Activated CD4-positive, alpha-beta T cell treated with anti-CD3 and anti-CD28 coated beads, Interleukin-2, amount 50 U/mL, for 16 hours (primary cell): ENCODE data around the gene CPA1.

Source experiments
- DNase-seq: peaks from one replicate; pipeline ENCODE4 v3.0.0-alpha.2; 2020

CPA1 gene

DNA sequence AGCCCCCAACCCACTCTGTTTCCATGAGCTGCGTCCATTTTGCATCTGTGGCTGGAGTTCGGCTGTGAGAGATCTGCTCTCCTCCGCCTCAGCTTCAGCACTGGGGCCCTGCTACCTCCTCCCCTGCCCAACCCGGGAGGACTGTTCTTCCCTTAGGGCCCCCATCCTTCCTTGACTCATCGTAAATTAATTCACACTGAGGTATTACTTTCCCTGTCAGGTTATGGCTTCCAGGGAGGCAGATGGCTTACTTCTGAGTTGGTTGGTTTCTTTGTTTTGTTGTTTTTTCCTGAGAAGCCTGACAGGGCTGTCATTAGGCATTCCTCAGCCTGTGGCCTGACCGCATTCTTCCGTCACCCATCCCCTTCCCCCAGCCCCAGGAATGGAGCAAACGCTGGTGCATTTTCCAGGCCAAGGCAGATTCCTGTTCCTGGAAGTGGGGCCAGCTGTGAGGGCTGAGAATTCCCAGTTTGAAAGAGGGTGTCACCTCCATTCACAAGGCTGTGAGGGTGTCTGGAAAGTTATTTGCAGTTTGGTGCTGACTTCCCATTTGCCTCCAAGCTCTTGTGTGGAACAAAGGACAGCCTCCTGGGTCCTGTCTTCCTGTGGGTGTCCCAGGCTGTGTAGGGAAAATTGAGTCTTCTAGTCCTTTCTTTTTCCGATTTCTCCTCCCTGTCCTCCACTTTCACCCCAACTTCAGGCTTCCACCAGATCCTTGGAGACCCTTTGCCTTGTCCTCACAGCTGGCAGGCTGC lies 24.0 kb upstream of the CPA1 start:
- no peak for DNase-seq

DNA sequence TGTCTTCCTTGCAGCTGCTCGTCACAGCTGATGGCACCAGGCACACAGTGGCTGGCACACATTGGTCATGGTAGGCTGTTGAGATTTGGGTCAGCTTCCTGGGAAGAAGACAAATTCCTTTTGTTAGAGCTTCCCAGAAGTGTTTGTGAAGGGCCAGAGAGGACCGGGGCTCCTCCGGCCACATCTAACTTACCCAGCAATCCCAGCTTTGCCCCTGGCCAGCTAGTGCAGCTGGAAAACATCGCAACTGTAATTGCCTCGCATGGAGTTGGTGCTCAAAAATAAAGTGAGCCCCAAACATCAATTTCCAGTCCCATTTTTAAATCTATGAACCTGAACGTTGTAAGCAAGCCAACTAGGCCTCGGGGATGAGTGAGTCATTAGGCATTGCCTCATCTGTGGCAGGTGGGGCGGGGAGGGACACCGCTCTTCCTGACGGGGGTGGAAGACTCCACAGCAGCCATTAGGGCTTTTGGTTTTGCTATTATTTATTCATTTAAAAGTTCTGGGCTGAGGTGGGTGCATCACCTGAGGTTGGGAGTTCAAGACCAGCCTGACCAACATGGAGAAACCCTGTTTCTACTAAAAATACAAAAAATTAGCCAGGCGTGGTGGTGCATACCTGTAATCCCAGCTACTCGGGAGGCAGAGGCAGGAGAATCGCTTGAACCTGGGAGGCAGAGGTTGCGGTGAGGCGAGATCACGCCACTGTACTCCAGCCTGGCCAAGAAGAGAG lies 23.2 kb upstream of the CPA1 start:
- no peak for DNase-seq

DNA sequence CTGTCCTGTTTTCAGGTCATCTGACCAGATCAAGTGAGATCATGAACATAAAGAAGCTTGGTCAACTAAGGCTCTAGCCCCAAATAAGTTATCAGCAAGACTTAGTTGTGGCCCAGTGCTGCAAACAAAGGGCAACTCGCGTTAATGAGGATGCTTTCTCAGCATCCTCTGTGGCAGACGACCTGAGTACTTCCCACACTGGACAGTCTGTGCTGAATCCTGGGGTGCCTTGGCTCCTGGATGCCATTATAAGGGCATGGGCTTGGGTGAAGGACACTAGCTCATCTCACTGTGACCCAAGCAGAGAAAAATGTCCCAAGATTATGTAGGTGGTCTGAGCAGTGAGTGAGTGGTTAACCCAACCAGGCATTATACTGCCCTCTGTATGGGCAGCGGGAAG lies 21.8 kb upstream of the CPA1 start:
- no peak for DNase-seq

DNA sequence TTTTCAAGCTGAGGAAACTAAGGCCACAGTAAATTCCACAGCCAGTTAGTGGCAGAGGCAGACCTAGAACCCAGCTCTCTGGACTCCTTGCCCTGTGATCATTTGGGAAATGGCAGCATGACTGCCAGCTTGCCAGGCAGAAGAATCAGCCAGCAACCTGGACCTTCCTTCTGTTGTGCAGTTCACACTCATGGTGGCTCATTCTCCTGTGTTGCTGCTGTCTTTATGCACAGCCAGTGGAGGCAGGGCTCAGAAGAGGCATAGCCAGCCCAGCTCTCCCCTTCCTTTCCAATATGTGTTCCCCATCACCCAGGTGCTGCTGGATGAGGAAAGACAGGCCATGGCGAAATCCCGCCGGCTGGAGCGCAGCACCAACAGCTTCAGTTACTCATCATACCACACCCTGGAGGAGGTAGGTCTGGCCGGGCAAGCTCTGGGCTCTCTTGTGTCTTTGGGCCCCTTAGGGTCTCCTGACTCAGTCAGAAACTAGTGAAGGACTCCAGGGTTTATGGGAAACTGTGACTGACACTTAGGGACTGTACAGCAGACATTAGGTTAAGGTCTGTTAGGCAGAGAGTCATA lies 20.9 kb upstream of the CPA1 start:
- DNase-seq = no peak

DNA sequence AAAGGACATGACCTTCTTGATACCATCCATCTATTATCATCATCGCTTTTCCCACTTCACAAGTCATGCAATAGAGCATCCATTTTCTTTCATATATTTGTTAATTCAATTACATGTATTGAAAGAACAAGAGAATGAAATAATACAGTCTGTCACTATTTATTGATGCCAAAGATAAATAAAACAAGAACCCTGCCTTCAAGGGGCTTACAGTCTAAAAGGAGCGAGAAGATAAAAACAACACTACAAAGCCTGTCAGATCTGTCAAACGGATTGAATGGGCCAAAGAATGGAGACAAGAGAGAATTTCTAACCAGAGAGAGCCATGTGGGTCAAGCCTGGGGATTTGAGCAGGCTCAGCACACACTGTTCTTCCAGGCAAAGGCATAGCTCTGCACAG lies 19.8 kb upstream of the CPA1 start:
- DNase-seq = no peak

DNA sequence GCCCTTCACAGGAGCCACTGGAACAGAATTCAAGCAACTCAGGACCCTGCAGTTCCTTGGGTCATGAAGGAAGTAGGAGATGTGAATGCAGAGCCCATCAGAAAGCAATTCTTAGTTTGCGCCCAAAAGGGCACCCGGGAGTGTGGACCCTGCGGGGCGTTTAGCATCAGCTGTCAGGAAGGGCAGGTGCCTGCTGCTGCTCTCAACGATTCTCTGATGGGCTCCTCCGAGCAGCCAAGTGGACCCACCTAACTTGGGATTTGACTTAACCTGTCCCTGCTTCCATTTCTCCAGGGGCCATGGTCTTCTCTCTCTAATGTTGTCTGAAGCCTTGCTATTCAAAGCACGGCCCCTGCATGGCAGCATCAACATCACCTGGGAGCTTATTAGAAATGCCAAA lies 18.6 kb upstream of the CPA1 start:
- DNase-seq = no peak

DNA sequence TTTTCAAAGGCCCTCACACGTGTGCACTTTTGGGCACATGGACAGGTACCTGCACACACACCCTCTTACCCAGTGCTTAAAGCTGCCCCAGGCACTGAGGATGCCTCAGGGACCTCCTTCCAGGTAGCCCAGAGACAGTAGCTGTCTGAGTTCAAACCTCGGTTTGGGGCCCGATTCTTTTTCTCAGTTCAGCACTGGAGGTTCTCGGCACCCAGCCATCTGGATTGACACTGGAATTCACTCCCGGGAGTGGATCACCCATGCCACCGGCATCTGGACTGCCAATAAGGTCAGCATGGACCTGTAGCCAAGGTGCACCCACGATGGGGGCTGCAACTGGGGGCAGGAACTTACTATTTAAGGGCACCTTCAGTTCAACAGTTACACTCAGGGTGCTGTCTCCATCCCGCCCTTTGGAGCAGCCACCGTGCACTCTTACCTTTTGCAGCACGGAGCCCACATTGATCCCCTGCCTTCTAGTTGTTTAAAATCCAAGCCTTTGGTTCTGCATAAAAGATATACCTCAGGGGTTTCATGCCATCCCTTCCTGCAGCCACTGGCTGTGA lies 18.0 kb upstream of the CPA1 start:
- DNase-seq = no peak

DNA sequence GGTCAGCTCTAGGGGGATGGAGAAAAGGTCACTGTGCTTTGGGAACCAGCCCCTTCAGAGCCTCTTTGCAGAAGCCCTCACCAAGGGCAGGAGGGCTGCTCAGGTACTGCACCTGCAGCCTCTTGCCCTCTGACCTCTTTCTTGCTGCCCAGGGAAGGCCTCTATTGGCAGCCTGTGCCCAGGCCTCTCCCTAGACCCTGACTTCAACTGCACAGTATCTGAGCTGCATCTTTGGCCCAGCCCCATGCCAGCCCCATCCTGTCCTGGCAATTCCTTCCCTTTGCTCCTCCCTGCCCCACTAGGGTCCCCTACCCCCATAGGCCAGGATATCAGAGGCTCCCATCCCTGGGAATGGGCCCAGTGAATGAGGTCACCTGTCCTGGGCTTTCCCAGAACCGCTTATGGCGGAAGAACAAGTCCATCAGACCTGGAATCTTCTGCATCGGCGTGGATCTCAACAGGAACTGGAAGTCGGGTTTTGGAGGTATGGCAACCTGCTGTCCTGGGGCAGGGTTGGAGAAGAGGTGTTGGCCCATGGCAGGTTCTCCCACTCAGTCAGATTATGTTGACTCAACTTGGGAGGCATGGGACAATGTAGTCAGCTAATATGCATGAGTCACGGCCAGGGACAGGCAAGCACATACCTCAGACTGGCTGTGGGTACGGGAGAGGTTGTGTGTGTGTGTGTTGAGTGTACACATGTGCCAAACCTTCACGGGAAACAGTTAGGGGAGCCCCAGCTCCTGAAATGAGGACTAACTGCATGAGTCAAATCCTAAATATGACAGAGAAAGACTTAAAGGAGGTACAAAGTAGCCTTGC lies 17.1 kb upstream of the CPA1 start:
- DNase-seq = peak; percentile 76

DNA sequence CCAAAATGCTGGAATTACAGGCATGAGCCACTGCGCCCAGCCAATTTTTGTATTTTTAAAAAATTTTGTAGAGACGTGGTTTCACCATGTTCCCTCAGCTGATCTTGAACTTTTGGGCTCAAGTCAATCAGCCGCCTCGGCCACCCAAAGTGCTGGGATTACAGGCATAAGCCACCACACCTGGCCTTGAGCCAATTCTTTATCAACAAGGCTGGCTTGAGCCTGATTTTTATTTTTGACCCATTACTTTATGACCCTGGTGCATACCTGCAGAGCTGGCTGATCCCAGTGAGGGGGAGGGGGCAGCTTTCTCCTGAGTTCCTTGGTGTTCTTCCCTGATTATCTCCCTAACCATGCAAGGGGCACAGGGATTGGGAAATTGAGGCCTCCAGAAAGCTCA lies 15.8 kb upstream of the CPA1 start:
- no peak for DNase-seq

DNA sequence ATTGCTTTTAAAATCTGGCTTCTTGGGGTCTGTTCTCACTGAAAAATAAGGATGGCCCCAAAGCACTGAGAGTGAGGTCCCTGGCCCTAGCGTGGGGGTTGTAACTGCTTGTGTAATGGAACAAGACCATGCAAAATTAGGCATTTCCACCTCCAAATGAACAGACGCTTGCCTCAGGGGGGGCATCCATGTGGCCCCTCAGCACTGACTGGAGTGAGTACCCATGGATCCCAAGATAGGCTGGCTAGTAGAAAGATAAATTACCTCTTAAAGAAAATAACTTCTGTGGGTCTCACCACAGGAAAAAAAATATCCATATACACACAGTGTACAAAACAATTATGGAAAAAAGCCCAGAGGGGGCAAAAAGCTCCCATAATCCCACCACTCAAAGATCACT lies 15.2 kb upstream of the CPA1 start:
- DNase-seq = no peak

DNA sequence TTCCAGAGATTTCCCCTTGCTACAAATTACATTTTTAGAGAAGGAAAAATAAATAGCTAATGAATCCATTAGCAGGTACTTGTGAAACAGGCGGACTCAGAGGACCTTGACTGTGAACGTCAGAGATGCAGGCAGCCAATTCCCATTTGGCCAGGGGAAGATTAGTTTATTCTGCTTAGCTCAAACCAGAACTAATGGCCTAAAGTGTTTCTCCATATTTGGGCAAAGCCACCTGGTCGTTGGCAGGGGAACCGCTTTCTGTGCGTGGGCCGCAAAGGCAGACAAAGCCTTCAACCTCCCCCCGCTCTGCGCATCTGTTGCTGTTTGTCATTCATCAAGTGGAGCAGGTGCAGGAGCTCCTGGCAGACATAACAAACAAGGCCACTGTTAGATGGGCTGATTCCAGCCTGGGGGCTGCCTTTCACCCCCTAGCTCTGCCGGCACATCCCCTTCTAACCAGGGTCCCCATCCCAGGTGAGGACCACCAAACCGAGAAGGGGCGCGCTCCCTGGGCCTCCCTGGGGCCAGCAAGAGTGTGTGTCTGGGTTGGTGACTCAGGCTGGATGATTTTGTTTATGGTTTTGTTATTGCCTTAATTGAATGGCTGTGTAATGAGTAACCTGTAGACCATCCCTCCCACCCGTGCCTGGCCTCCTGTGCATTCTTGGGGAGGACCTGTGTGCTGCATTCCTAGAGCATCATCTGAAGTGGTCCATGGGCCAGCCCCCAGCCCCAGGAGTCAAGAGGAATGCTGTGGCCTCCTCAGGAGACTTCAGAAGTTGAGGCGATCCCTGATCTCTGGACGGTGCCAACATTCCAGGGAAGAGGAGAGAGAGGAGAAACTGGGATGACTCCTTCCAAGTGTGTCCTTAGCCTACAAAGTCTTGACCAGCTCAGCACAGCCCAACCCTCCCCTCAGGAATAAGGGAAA lies 14.5 kb upstream of the CPA1 start:
- DNase-seq = no peak

DNA sequence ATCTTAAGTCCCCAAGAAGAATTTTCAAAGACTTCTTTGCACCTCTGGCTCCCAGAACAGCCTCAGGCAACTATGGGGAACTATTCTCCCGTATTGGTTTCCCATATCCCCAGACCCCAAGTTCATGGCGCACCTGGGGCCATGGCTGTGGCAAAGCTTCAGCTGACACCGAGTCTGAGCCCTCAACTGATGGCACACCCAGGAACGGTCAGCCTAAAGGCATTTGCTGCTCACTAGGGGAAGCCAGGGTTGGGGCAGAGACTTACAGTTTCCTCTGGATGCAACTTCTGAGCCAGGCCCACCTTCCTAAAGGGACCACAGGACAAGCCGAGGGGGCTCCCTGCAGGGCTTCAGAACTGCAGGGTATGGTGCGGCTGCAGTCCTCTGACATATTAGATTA lies 13.7 kb upstream of the CPA1 start:
- DNase-seq = no peak

DNA sequence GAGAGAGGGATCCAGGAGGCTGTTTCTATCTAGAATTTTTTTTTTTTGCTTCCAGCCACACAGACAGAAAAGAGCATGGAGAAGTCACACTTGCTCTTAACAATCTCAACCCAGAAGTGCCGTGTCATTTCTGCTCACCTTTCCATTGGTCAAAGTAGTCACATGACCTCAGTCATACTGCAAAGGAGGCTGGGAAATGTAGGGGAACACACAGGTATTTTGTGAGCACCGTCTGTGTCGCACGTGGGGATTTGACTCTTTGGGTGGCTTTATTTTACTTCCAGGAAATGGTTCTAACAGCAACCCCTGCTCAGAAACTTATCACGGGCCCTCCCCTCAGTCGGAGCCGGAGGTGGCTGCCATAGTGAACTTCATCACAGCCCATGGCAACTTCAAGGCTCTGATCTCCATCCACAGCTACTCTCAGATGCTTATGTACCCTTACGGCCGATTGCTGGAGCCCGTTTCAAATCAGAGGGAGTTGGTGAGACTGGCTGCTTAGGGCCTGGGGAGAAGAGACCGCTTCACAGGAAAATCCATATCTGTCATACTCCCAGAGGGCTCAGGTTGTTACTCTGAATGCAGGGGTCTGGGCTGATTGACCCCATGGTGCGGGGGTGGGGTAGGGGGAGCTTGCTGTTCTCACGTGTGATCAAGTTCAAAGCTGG lies 13.1 kb upstream of the CPA1 start:
- DNase-seq = no peak

DNA sequence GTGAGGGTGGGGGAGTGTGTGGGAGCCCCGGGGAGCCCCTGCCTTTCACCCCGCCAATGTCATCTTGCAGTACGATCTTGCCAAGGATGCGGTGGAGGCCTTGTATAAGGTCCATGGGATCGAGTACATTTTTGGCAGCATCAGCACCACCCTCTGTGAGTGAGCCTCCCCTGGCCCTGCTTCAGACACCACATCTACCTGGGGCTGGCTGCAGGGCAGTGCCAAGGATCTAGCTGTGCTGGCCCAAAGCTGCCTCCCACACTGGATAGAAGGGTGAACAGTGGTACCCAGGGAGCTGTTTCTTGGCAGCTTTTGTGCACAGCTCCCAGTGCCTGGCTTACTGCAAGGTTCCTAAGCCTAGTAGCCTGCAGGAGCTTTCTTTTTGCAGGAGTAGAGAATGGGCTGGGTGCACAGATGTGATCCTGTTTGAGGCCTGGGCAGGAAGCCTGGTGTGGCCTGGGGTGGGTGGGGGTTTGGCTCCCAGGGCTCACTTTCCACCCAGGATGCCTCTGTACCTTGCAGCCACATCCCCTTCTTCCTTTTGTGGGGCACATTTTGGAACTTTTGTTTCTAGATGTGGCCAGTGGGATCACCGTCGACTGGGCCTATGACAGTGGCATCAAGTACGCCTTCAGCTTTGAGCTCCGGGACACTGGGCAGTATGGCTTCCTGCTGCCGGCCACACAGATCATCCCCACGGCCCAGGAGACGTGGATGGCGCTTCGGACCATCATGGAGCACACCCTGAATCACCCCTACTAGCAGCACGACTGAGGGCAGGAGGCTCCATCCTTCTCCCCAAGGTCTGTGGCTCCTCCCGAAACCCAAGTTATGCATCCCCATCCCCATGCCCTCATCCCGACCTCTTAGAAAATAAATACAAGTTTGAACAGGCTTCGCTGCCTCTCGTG lies 12.2 kb upstream of the CPA1 start:
- DNase-seq = no peak

DNA sequence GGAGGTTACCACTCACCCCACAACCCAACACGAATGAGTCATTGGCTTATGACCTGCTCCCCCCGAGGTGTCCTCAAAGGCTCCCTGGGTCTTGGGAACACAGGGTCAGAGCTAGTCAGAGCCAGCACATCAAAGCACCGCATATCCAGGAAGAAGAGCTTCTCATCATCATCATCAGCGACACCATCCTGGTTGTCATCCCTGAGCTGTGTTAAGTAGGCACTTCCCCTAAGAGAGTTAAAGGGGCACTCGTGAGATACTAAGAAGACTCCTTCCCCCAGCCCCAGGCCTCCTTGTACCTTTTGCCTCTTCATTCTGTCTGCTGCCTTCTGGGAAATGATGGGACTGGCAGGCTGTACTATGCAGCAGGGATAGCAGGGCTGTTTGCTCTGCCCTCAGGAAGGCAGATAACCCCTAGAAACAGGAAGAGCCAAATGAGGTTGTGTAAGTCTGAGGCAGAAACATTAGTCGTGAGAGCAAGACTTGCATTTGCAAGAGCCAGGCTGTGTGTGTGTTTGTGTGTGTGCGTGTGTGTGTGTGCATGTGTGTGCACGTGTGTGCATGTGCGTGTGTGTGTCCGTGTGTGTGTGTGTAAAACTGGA lies 11.1 kb upstream of the CPA1 start:
- no peak for DNase-seq

DNA sequence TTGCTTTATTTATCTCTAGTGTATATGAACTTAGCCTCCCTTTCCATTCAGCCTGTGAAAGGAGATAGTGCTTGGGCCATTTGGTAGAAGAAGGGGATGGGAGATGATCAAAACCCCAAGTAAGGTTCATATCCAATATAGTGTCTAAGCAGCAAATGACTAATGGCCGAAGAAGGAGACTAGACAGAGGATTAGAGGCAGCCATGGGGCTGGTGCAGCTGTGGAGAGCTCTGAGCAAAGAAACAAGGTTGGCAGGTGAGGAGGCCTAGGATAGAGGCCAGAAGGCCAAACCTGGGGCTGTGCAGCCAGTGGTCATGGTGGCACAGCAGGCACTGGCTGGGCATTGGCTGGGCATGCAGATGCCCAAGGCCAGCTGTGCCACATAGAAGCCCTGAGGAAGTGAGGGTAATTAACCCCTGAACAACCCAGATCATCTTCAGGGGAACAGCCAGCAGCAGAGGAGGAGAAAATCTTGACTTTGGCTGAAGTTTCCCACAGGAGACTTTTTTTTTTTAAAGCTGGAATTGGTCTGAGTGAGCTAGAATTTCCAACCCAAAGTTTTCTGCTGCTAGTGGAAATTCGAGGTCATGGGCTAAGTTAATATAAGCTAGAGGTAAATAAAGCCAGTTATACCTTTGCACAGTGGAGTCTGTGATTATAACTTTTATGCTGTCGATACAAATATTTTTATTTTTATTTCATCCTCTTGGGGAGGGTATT lies 10.3 kb upstream of the CPA1 start:
- DNase-seq = no peak

DNA sequence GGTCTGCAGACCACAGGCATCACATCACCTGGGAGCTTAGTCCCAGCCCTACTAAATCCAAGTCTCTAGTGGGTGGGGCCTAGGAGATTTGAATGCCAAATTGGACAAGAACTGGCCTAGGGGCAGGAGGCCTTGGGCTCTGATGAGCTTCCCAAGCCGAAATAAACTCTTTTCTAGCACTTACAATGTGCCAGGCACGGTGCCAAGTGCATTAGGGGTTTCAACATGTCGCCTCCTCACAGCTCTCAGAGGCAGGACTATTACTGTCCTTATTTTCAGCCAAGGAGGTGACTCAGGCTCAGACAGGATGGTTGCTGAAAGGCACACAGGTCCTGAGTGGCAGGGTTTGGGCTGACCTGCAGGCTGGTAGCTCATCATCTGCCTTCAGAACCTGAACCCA lies 9.2 kb upstream of the CPA1 start:
- DNase-seq = no peak

DNA sequence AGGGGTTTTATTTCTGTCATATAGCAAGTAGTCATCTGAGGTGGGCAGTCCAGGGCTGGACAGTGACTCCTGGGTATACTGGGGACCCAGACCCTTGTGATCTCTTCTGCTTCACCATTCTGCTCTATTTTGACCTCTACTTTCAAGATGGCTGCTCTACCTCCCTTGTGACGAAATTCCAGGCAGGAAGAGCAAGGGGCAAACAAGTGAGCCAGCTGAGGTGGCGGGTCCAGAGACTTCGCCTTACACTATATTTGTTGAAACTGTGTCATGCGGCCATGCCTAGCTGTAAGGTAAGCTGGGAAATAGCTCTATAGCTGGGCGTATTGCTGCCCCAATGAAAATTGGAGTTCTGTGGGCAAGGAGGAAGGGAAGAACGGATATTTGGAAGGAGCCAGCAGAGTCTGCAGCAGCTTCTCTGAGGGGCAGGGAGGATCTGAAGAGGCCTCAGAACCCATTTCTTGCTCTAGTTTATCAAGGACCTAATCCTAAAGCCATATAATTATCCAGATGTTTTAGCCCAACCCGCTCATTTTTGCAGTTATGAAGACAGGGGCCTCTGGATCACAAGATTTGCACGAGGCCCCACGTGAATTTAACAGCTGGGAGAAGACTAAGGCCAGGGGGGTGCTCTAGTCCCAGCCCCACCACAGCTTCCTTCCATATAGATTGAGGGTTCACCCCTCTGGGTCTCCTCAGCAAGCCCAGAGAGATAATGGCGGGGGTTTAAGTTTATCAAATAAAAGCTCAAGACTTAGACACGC lies 7.7 kb upstream of the CPA1 start:
- DNase-seq = no peak
